HG03097 (cell line): Measurements from ENCODE around the gene CAMKK1.

Experiments
- ATAC-seq: cut with Tn5 transposase; IDR thresholded peaks from one replicate; pipeline ENCODE4 v1.9.1; 2021; ENCODE audit not compliant: unreplicated experiment, low FRiP score

CAMKK1 gene

DNA sequence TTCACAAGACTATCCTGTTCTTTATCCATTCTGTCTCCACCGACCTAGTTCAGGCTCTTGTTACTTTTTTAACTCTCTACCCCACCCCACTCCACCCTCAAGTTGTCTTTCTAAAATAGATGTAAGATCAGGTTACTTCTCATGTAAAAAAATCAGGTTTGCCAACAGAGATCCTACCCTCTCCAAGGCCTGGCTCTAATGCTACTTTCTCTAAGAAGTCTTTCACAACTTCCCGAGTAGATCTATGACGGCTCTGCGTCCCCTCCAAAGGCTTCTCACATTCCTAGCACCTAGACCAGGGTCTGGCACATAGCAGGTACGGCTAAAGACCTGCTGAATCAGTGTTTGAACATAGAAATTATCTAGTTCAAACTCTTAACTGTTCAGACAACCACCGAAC, 77.7 kb downstream of the CAMKK1 start:
- ATAC-seq: no peak

DNA sequence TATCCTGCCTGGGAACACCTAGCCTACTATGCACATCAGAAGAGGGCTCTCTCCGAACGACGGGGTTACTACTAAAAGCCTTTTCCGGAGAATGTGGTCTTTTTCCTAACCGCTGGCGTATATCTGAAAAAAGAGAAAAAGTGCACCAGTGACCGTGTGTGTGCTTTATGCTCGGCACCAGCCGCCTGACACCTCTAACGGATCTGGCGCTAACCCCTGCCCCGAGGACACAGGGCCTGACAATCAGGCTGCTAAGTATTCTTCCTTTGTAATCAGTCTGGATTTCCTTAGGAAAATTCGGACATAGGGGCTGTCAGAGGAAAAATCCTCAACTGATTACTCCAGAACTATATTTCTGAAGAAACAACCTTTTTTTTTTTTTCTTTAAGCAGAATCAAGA, 78.5 kb downstream of the CAMKK1 start:
- ATAC-seq: no peak

DNA sequence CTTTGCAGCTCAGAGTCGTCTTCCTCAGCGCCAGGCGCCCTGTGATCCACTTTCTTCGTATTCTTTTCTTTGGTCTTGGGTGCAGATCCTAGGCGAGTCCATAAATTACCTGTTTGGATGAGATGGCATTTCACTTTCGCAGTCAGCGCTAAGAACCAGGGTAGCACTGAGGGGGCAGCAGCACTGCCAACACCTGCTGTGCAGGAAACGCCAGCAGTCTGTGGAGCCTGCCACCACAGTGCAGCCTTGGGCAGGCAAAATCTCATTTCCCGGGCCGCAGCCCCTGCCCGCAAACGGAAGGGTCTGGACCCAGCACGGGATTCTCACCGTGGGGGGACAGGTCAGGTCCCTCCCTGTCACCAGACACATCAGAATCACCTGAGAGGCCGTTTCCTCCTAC, 79.7 kb downstream of the CAMKK1 start:
- no peak for ATAC-seq

DNA sequence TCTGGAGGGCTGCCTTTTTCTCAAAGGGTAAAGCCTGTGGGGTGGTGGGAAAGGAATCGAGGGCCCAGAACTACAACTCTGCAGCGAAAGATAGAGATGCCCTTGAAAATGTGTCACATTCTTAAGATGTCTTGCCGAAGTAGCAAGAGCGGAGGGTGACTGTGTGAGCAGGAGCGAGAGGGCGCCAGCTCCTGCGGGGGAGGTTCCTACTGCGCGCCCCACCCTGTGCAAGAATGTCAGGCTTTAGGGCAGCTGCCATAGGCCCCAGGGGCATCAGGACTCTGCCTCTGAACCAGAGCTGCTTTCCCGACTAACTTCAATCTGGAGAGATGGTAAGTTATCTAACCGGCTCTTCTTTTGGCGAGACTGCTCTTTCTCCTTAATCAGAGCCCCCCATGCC, 80.1 kb downstream of the CAMKK1 start:
- ATAC-seq: no peak

DNA sequence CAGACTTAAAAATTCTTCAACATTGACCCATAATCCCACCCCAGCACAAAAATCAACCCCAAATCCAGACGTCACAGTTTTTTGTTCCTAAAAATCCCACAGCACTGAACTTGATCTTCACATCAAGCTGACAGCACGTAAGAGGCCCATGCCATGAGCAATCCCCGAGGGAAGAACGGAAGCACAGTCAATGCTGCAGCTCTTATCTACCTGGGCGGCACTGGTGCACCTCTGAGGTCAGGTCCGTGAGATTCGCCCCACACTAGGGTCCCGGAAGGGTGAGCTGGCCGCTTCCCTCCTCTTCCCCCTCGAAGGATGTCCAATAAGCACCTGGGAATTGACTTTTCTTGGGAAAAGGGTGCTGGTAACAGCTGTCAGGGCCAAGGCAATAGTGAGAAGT, 80.6 kb downstream of the CAMKK1 start:
- no peak for ATAC-seq
